NCI-H774 (cell line): ENCODE results near the gene HPGDS.

Experiments used
- DNase-seq: peaks from one replicate; lab custom pipeline; 2025; lab: John Stamatoyannopoulos, UW

HPGDS gene

DNA sequence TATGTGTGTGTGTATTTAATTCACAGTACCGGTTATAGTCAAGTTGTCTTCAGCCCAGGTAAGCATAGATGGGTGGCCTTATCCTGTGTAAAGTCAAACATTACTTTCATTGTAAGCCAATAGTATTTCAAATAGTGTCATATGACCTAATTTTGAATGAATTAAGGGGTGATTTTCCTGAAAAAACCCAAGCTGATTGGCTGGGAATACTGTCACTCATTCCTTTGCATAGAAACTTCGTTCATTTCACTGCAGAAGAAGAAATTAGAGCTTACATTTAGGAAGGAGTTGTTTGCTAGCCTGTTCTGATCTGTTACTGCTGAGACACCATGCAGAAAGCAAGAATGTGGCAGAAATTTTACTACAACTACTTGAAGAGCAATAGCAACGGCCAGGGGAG lies 89.6 kb downstream of the HPGDS start:
- DNase-seq = no peak

DNA sequence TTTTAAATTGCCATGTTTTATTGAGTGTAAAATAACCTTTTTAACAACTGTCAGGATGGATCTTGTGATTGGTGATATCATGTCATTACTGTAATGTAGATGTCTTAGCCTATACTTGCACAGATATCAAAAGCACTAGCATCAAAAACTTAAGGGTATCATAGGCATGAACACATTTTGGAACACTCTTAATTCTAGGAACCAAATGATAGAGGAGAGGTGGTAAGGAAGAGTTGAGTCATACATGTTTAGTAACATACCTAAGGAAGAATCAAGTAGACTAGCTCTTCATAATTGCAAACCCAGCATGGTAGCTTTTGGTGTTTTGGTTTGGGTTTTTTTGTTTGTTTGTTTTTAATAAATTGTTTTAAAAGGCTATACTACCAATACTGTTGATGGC lies 91.5 kb downstream of the HPGDS start:
- DNase-seq = no peak
